GM19455 (cell line): ENCODE measurements around the gene TMEM117.
"Not testable (repeated sequence)": the region's sequence is repeated elsewhere in the genome, so short reads cannot be mapped to it uniquely, and the experiment has no call there.

Source experiments
- ATAC-seq: cut with Tn5 transposase; IDR thresholded peaks from one replicate; pipeline ENCODE4 v1.9.1; 2021; ENCODE audit not compliant: unreplicated experiment

Gene TMEM117

GRCh38 chr12:44367136-44367535 lies 531.3 kb downstream of the TMEM117 start:
- ATAC-seq: no peak

- no peak for ATAC-seq
Observed at GRCh38 chr12:44367916-44368315, 532.0 kb downstream of the TMEM117 start.

GRCh38 chr12:44369998-44370397 lies 534.1 kb downstream of the TMEM117 start:
- no peak for ATAC-seq

GRCh38 chr12:44370982-44371381 lies 535.1 kb downstream of the TMEM117 start:
- no peak for ATAC-seq

GRCh38 chr12:44372259-44372658 lies 536.4 kb downstream of the TMEM117 start:
- ATAC-seq: no peak

- no peak for ATAC-seq
Observed at GRCh38 chr12:44375694-44376093, 539.8 kb downstream of the TMEM117 start.

- no peak for ATAC-seq
Observed at GRCh38 chr12:44377443-44378187, 541.7 kb downstream of the TMEM117 start.

GRCh38 chr12:44379113-44379512 lies 543.2 kb downstream of the TMEM117 start:
- not testable (repeated sequence) for ATAC-seq

- no peak for ATAC-seq
Observed at GRCh38 chr12:44379831-44380230, 544.0 kb downstream of the TMEM117 start.

- ATAC-seq: no peak
Observed at GRCh38 chr12:44380861-44381260, 545.0 kb downstream of the TMEM117 start.

GRCh38 chr12:44381341-44381740 lies 545.5 kb downstream of the TMEM117 start:
- ATAC-seq: no peak

- no peak for ATAC-seq
Observed at GRCh38 chr12:44384136-44384535, 548.3 kb downstream of the TMEM117 start.

GRCh38 chr12:44385964-44386363 lies 550.1 kb downstream of the TMEM117 start:
- ATAC-seq: no peak

GRCh38 chr12:44387581-44387980 lies 551.7 kb downstream of the TMEM117 start:
- no peak for ATAC-seq

GRCh38 chr12:44389038-44389437 lies 553.2 kb downstream of the TMEM117 start:
- ATAC-seq: no peak

- ATAC-seq: no peak
Observed at GRCh38 chr12:44389896-44390295, 554.0 kb downstream of the TMEM117 start.

- ATAC-seq: no peak
Observed at GRCh38 chr12:44397631-44398030, 561.8 kb downstream of the TMEM117 start.

GRCh38 chr12:44403185-44403584 lies 567.3 kb downstream of the TMEM117 start:
- no peak for ATAC-seq

- no peak for ATAC-seq
Observed at GRCh38 chr12:44405297-44405696, 569.4 kb downstream of the TMEM117 start.

GRCh38 chr12:44422559-44422958 lies 586.7 kb downstream of the TMEM117 start:
- no peak for ATAC-seq

- no peak for ATAC-seq
Observed at GRCh38 chr12:44428825-44429224, 592.9 kb downstream of the TMEM117 start.

- peak; percentile 85 for ATAC-seq
Observed at GRCh38 chr12:44431647-44432343, 595.9 kb downstream of the TMEM117 start.
